GM18505 (cell line): ENCODE results near the gene MSRB1.
"Not testable (repeated sequence)": the region's sequence is repeated elsewhere in the genome, so short reads cannot be mapped to it uniquely, and the experiment has no call there.

Source experiments
- ATAC-seq: cut with Tn5 transposase; IDR thresholded peaks from one replicate; pipeline ENCODE4 v1.9.1; 2021; ENCODE audit not compliant: unreplicated experiment
- POLR2A ChIP-seq: IDR thresholded peaks from 4 replicates; pipeline ENCODE4 v1.6.1; 2011; ENCODE audit warnings: borderline replicate concordance; ENCODE audit not compliant: insufficient read depth, insufficient read length; ENCODE audit errors: extremely low read depth

Gene MSRB1

DNA sequence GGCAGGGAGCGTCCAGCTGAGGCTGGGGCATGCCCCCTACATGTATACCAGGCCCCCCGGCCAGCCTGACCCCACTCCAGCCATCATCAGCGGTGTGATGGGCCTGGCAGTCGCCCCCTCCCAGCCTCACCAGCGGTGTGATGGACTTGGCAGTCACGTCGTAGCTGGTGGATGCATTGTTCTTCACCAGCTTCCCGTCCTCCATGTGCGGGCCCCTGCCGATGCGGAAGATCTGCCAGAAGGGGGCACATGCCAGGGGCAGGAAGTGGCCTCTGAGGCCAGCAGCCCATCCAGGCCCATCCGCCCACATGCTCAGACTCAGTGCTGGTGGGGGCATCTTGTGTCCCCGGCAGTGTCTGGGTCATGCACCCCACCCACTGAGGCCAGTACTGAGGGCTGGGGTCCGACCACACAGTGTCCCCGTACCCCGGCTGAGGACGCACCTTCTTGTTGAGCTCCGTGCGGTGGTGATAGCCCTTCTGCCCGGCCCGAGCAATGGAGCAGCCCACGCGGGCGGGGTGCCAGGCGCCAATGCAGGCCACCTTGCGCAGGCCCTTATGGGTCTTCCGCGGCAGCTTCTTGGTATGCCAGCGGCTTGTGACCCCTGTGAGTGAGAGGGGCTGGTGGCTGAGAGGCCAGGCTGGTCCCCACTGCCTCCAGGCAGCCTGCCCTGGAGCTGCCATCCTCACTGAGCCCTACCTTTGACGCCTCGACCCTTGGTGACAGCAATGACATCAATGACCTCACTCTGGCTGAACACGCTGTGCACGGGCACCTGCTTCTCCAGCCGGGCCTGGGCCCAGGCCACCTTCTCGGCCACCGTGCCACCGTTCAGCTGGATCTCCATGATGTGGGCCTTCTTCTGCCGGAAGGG, 3.7 kb upstream of the MSRB1 start:
- no peak for TF ChIP-seq POLR2A
- ATAC-seq: no peak

DNA sequence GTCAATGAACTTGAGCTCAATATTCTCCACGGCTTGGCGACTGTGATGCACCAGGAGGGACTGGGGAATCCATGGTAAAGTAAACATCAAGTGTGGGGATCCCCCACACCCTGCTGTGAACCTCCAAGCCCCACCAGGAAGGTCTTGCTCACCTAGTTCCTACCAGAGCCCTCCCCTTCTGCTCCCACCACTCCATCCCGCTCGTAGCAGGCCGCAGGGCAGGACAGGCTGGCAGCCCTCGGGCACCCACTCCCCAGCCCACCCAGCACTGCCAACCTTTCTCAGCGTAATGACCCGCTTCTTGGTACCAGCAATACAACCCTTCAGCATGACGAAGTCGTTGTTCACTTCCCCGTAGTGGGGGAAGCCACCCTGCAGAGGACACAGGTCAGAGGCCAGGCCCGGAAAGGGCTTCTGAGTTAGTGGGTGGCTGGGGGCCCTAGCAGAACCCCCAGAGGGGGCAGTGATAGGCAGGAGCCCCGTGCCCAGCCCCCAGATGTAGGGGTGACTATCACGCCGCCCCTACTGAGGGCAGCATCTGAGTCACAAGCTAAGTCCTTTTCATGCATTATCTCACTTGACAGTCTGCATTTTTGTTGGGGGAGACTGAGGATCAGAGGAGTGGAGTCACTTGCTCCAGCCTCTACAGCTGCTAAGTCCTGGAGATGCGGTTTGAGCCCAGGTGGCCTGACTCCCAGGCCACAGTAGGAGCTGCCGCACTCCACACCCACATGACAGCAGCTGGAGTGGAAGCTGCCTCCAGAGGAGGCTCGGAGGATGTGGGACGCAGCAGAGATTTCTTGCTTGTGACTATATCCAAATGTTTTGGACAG, 2.8 kb upstream of the MSRB1 start:
- no peak for TF ChIP-seq POLR2A
- no peak for ATAC-seq

DNA sequence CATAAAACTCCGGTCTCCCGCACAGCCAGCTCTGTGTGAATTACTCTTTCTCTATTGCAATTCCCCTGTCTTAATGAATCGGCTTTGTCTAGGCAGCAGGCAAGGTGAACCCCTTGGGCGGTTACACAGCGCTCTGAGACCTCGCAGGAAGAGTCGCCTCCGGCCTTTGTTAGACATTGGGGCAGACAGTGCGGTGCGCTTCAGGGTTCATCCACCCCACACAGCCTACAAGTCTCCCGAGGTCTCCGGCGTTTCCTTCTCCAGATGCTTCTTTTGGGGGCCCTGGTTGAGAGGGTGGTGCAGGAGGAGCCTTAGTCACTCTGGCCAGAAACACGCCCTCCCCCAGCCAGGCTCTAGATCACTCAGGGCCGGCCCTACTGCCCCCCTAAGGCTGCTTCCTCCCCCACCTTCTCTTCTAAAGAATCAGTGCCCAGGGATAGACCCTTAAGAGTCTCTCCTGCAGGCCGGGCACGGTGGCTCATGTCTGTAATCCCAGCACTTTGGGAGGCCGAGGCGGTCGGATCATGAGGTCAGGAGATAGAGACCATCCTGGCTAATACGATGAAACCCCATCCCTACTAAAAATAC, 1.7 kb upstream of the MSRB1 start:
- ATAC-seq: no peak
- TF ChIP-seq POLR2A: no peak

DNA sequence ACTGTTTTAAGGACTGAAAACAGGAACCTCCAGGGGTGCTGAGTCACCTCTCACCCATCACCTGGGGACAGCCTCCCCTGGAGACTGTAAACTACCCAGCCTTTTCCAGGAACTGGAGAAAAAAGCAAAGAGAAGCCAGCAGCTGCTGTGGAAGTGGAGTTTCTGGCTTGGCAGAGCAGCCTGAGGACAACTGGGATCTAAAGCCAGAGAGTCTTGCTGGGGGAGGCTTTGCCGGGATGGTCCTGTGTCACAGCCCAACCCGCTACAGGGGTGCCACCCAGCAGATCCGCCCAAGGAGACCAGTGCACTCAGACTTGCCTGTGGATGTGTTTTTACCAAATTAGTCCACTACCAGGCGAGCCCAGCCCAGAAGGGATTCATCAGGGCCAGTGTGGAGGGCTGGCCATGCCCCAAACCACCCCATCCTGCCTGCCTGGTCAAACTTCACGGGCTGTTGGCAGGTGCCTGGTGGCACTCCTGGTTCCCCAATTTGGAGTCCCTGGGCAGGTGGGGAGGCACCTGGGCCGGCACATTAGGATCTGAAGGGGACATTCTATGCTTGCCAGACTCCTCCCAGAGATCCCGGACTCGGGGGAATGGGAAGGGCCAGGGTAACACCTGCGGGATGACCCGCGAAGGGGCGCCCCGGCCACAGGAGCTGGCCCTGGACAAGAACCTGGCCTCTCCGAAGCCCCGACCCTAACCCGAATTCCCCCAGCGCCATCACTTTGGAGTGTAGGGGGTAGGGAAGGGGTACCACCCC, 771 bp downstream of the MSRB1 start:
- no peak for TF ChIP-seq POLR2A
- ATAC-seq: no peak

DNA sequence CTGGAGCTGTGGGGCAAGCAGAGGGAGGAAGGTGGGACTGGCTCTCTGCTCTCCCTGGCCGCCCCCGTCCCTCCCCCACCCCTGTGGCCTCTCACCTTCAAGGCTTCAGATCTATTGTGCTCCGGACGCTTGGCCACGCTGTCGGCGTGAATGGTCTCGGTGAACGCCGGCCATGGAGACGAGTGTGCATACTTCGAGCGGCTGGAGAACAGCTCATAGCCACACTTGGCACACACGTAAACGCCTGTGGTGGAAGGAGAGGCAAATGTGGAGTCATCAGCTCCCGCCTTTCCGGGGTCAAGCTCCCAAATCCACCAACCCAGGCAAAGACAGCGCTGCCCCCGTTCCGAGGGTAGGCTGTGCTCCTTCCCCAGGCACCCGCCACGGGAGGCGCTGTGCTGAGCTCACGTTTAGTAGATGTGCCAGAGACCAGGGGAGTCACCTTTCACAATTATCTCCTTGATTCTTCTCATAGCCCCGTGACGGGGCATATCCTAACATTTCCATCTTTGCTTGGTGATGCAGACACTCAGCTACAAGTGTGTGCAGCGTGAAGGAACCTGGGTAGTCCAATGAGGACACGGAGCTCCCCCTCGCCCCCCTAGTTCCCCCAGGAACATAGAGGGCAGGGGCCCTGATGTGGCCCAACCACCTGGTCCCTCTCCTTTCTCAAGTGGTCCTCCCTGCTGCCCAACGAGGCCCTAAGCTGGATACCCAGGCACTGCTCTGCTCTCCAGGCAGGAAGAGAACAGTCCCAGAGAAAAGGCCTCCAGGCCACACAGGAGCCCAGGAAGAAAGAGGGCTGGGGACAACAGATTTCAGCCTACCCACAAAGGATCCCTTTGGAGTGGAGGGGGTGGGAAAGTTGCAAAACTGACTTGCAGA, 1.6 kb downstream of the MSRB1 start:
- no peak for ATAC-seq
- TF ChIP-seq POLR2A: no peak

DNA sequence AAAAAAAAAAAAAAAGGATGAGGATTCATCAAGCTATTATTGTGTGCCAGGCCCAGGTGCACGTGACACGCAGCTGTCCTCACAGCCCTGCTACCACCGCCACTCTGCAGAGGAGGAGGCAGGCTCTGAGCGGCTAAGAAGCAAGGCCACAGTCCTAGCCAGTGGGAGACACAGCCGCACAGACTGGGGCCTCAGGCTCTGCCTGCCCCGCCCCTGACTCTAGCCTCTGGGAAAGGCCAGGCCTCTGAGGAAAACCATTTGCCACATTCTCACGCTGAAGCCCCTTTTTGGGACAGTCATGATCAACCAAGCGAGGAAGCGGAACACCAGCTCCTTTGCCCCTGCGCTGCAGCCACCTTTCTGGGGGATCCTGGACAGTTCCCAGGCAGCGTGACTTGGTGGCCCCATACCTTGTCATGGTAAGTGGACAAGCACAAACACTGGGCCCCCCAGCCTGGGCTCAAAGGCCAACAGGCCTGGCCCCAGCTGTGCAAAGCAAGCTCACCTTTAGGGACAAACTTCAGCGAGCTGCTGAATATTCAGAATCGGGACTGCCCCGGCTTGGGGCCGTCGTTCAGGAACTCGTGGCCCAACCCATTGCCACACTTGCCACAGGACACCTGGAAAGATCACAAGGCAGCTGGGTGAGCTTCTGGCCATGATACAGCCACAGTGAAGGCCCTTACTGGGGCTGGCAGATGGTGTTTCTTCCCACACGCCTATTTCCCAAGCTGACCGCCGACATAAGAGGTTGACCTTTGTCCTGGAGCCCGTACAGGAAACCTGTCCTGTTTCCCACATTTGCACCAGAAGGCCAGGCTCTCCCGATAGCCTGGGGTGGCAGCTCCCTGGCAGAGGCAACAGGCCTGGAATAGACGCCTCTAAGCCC, 2.5 kb downstream of the MSRB1 start:
- no peak for ATAC-seq

DNA sequence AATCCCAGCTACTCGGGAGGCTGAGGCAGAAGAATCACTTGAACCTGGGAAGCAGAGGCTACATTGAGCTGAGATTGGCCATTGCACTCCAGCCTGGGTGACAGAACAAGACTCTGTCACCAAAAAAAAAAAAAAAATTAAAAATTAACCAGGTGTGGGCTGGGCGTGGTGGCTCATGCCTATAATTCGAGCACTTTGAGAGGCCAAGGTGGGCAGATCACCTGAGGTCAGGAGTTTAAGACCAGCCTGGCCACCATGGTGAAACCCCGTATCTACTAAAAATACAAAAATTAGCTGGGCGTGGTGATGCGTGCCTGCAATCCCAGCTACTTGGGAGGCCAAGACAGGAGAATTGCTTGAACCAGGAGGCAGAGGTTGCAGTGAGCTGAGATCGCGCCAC, 3.2 kb downstream of the MSRB1 start:
- not testable (repeated sequence) for ATAC-seq

More for the DNA sequence above, 2.5 kb downstream of the MSRB1 start:
- no peak for TF ChIP-seq POLR2A

DNA sequence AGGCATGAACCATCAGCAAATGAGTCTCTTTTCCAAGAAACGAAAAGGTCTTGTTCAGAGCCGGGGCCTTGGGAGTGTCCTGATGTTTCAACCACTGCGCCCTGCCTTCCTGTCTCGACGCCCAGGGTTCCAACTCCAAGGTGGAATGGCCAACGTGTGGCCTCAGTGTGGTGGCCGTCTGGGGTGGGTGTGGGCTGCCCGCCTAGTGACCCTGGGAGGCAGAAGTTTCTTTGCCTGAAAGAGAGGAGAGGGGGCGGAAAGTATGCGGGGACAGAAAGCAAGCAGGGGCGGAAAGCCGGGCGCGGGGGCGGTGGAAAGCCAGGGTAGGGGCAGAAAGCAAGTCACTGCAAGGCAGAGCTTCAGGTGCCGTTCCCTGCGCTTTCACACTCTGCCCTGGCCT, 4.1 kb downstream of the MSRB1 start:
- ATAC-seq: no peak
- TF ChIP-seq POLR2A: no peak

DNA sequence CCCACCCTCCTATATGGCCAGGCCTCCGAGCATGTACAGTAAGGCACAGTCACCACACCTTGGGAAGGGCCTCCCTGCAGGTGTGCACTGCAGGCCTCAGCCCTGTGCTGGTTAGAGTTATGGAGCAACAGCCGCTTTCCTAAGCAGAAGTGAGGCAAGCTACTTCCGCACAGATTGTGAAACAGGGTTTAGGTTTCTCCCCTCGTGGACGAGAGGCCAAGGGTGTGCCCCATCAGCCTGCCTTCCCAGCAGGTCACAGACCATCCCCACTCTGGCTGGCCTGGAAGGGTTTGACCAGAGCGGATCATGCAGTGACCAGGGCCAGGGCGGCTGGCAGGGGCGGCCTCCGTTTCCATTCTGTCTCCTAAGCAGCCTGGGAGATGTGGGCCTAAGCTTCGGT, 4.7 kb downstream of the MSRB1 start:
- ATAC-seq: no peak
- TF ChIP-seq POLR2A: no peak

DNA sequence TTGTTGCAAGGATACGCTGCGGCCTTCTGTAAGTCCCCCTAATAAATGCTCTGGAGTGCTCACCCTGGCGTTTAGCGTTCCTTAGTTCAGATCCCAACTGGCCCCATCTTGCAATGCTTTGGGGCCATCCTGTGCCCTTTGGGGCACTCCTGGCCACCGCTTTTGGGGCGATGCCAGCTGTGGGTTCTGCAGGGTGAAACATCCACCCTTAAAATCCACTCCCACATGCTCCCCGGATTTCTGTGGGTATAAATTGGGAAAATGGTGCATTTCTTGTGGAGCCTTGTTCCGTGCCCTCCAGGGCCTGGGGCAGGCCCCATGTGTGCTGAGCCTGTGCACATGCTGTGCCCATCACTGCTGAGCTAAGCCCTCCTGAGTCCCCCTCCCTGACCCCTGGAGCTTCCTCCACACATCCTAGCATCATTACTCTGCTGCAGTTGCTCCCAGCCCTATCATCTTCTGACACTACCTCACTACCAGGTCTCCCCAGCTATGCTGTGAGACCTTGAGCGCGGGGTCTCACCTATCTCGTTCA, 6.0 kb downstream of the MSRB1 start:
- ATAC-seq: no peak

DNA sequence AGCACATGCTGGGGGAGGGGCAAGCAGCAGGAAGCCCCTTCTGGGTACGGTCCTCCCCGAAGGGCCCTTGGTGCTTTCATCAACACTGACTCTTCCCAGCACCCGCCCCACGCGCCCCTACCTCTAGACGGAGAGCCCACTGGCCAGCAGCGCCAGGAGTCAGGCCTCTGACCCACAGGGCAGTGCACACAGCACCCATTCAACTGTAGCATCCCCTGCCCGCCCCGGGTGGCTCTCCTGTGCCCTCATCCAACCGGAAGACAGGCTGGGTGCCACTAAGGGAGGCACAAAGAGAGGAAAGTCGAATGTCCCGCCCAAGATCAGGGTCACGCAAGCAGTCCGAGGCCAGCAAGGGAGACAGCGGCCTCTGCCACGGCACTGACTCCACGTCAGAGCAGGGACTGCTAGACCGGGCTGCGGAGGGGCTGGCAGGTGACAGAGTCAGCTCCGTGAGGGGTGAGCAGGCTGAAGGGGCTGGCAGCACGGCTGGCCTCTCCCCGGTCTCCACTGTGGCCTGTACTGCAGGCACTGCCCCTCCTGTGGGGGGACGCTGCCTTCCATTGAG, 9.8 kb downstream of the MSRB1 start:
- no peak for ATAC-seq
- no peak for TF ChIP-seq POLR2A

More for the DNA sequence above, 6.0 kb downstream of the MSRB1 start:
- TF ChIP-seq POLR2A: no peak
